Smooth muscle cell (in vitro differentiated cells): ENCODE results near the gene CCDC138. TPM values are rescaled to one million over a fixed set of nuclear protein-coding genes. Genes with fewer than 3 reads are reported as not detected.

Experiments
- DNase-seq: peaks from one replicate; lab custom pipeline; 2025; ENCODE audit not compliant: unreplicated experiment; lab: John Stamatoyannopoulos, UW
- H2AFZ ChIP-seq: fragments of 200-600 bp; sonication (generic); 2 replicates; pipeline ENCODE4 v1.6.0; 2016; ENCODE audit warnings: antibody characterized with exemption, low read depth, mild to moderate bottlenecking
- H3F3A ChIP-seq: fragments of 200-600 bp; sonication (generic); 2 replicates; pipeline ENCODE4 v1.6.0; 2017; ENCODE audit warnings: antibody characterized with exemption, low read depth
- H3K27ac ChIP-seq: fragments of 200-600 bp; sonication (generic); 2 replicates; pipeline ENCODE4 v1.5.1; 2016; ENCODE audit warnings: low read depth, mild to moderate bottlenecking
- H3K27me3 ChIP-seq: fragments of 200-600 bp; sonication (generic); 2 replicates; pipeline ENCODE4 v1.6.1; 2016; ENCODE audit warnings: low read depth, mild to moderate bottlenecking
- H3K36me3 ChIP-seq: fragments of 200-600 bp; sonication (generic); 2 replicates; pipeline ENCODE4 v1.5.1; 2016; ENCODE audit warnings: low read depth
- H3K4me1 ChIP-seq: fragments of 200-600 bp; sonication (generic); 2 replicates; pipeline ENCODE4 v1.5.1; 2016; ENCODE audit warnings: low read depth
- H3K4me2 ChIP-seq: fragments of 200-600 bp; sonication (generic); 2 replicates; pipeline ENCODE4 v1.6.0; 2016; ENCODE audit warnings: mild to moderate bottlenecking
- H3K4me3 ChIP-seq: fragments of 200-600 bp; sonication (generic); 2 replicates; pipeline ENCODE4 v1.5.1; 2016; ENCODE audit warnings: mild to moderate bottlenecking
- H3K79me2 ChIP-seq: fragments of 200-600 bp; sonication (generic); 2 replicates; pipeline ENCODE4 v1.6.0; 2016; ENCODE audit warnings: low read depth, mild to moderate bottlenecking
- H3K9ac ChIP-seq: fragments of 200-600 bp; sonication (generic); 2 replicates; pipeline ENCODE4 v1.6.0; 2016; ENCODE audit warnings: low read depth
- H3K9me3 ChIP-seq: fragments of 200-600 bp; sonication (generic); replicated peaks from 2 replicates; pipeline ENCODE4 v1.5.1; 2016; ENCODE audit warnings: low read depth
- H4K20me1 ChIP-seq: fragments of 200-600 bp; sonication (generic); 2 replicates; pipeline ENCODE4 v1.6.0; 2016; ENCODE audit warnings: low read depth
- WGBS: methylation state at CpG from one replicate; pipeline ENCODE4 v1.1.7; 2016; ENCODE audit warnings: low lambda C conversion rate; 5-methylcytosine and 5-hydroxymethylcytosine counted together
- polyA plus RNA-seq: library from polyadenylated mRNA; unstranded; fragments of >200 nt; fragmentation: Nextera tagmentation; extraction: Ambion mirVana; gene quantifications from 2 replicates; pipeline ENCODE4 v1.2.1, GENCODE V29; 2016
- total RNA-seq: library from RNA; depleted of rRNA; stranded (reverse); fragments of >200 nt; gene quantifications from 2 replicates; pipeline ENCODE4 v1.2.3, GENCODE V29; 2014
- TF ChIP-seq, protein P1 (sequence below): fragments of 200-600 bp; sonication (generic); IDR thresholded peaks from 2 replicates; pipeline ENCODE4 v1.5.1; 2017; ENCODE audit warnings: borderline replicate concordance, mild to moderate bottlenecking, antibody characterized with exemption; ENCODE audit not compliant: insufficient read depth, poor library complexity, severe bottlenecking

CCDC138 gene
- total and polyA plus RNA-seq, 2 experiments from 2014 or later = 2.7 to 5.9 TPM

DNA sequence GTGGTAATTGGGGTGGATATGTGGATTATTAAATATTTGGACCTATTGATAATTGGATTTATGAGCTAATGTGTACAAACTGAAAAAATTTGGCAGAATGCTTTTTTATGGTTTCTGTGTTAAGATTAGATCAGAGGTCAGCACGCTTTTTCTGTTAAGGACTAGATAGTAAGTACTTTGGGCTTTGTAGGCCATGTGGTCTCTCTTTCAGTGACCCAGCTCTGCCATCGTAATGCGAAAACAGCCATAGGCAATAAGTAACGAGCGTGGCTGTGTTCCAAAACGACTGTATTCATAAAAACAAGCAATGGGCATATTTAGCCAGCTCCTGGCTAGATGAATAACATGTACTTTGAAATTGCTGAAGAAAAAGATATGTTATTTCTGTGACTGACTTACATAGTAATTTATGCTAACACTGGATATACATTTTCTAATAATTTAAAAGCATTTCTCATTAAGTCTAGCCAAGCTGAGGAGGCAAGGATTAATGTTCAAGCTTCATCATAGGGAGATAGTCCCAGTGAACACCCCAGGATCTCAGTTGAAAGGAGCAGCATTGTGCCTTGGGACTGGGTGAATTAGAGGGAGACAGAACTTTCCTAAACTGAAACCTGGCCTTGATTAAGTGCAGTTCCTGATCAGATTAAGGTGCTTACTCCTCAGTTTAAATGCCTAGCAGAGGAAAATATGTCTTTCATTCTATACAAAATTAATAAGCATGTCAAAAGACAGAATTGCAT, 20.0 kb downstream of the CCDC138 start:
- no peaks in the 10 kb centered on the region for H4K20me1 ChIP-seq
- H3F3A ChIP-seq = no peaks in the 10 kb centered on the region
- H3K4me2 ChIP-seq = no peak overlapping the region
- no peaks in the 10 kb centered on the region for H3K4me1 ChIP-seq
- H3K36me3 ChIP-seq = peaks cover 6% of the 10 kb centered on the region
- H2AFZ ChIP-seq = no peak overlapping the region
- TF ChIP-seq, protein P1, sequence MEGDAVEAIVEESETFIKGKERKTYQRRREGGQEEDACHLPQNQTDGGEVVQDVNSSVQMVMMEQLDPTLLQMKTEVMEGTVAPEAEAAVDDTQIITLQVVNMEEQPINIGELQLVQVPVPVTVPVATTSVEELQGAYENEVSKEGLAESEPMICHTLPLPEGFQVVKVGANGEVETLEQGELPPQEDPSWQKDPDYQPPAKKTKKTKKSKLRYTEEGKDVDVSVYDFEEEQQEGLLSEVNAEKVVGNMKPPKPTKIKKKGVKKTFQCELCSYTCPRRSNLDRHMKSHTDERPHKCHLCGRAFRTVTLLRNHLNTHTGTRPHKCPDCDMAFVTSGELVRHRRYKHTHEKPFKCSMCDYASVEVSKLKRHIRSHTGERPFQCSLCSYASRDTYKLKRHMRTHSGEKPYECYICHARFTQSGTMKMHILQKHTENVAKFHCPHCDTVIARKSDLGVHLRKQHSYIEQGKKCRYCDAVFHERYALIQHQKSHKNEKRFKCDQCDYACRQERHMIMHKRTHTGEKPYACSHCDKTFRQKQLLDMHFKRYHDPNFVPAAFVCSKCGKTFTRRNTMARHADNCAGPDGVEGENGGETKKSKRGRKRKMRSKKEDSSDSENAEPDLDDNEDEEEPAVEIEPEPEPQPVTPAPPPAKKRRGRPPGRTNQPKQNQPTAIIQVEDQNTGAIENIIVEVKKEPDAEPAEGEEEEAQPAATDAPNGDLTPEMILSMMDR = no peak
- no peak overlapping the region for H3K4me3 ChIP-seq
- WGBS = 80% methylated on average over 6 of the region's 6 CpGs
- peaks cover 18% of the 10 kb centered on the region for H3K9me3 ChIP-seq
- no peak overlapping the region for H3K27ac ChIP-seq
- no peaks in the 10 kb centered on the region for H3K27me3 ChIP-seq
- no peak overlapping the region for H3K9ac ChIP-seq
- no peak for DNase-seq
- H3K79me2 ChIP-seq = peaks cover 21% of the 10 kb centered on the region

DNA sequence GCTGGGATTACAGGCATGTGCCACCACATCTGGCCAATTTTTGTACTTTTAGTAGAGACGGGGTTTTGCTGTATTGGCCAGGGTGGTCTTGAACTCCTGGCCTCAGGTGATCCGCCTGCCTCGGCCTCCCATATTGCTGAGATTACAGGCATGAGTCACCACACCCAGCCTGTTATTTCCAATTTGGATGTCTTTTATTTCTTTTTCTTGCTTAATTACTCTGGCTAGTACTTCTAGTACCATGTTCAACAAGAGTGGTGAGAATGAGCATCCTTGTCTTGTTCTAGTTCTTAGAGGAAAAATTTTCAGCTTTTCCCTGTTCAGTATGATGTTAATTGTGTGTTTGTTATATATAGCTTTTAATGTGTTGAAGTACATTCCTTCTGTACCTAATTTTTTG, 23.4 kb downstream of the CCDC138 start:
- Histone ChIP-seq H3K4me1 (no peaks in the 10 kb centered on the region), H3K27ac (no peak overlapping the region), H3K4me3 (no peak overlapping the region), H4K20me1 (no peaks in the 10 kb centered on the region), H2AFZ (no peak overlapping the region), H3F3A (no peaks in the 10 kb centered on the region), H3K9ac (no peak overlapping the region), H3K9me3 (peaks cover 18% of the 10 kb centered on the region), H3K4me2 (no peak overlapping the region), H3K27me3 (no peaks in the 10 kb centered on the region), H3K79me2 (peaks cover 21% of the 10 kb centered on the region), H3K36me3 (peaks cover 10% of the 10 kb centered on the region)
- no peak for DNase-seq
- WGBS = 97% methylated on average over 3 of the region's 3 CpGs
- TF ChIP-seq, protein P1 = no peak

DNA sequence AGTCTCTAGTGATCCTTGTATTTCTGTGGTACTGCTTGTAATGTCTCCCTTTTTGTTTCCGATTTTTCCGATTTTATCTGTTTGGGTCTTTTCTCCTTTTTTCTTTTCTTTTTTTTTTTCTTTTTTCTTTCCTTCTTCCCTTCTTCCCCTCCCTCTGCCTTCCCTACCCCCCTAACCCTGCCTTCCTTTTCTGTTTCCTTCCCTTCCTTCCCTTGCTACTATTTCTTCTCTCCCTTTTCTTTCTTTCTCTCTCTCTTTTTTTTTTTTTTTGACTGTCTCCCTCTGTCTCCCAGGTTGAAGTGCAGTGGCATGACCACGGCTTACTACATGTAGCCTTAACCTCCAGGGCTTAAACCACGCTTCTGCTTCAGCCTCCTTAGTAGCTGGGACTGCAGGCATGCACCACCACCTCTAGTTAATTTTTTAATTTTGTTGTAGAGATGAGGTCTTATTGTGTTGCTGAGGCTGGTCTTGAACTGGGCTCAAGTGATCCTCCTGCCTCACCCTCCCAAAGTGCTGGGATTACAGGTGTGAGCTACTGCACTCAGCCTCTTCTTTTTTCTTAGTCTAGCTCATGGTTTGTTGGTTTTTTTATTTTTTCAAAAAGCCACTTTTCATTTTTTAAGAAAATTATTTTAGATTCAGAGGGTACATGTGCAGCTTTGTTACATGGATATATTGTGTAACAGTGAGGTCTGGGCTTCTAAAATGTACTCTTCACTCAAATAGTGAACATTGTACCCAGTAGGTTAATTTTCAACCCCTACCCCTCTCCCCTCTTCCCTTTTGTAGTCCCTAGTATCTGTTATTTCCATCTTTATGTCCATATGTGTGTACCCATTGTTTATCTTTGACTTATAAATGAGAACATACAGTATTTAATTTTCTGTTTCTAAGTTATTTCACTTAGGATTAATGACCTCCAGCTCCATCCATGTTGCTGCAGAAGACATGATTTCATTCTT, 24.7 kb downstream of the CCDC138 start:
- TF ChIP-seq, protein P1 = no peak
- H3F3A ChIP-seq = no peaks in the 10 kb centered on the region
- H3K9me3 ChIP-seq = peaks cover 18% of the 10 kb centered on the region
- peaks cover 15% of the 10 kb centered on the region for H3K36me3 ChIP-seq
- no peak overlapping the region for H3K4me2 ChIP-seq
- H3K4me3 ChIP-seq = no peak overlapping the region
- no peaks in the 10 kb centered on the region for H3K4me1 ChIP-seq
- H3K9ac ChIP-seq = no peak overlapping the region
- no peaks in the 10 kb centered on the region for H4K20me1 ChIP-seq
- WGBS = over 99% methylated on average over 4 of the region's 4 CpGs
- no peaks in the 10 kb centered on the region for H3K27me3 ChIP-seq
- no peak for DNase-seq
- no peak overlapping the region for H3K27ac ChIP-seq
- no peak overlapping the region for H2AFZ ChIP-seq
- H3K79me2 ChIP-seq = peaks cover 21% of the 10 kb centered on the region
